ENCODE results near the gene FAAP20.

Gene FAAP20

DNA sequence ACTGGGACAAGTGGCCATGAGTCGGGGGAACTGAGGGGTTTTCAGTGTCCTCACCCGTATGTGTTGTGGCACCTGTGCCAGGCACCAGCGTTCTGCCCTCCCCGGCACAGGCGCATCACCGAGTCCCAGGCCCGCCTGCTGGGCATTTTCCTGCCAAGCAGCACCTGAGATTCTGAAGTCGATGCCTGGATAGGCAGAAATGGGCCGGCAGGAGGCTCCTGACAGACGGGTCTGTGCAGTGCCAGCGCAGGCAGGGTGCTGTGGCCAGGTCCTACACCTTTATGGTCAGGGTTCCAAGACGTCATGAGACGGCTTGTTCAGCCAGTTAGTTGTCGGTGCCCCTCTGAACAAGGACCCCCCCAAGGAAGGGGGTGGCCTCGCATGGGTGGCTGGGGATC lies 10.6 kb downstream of the FAAP20 start:
- no peak overlapping the region for H3K27ac ChIP-seq
- TF ChIP-seq, protein P1, sequence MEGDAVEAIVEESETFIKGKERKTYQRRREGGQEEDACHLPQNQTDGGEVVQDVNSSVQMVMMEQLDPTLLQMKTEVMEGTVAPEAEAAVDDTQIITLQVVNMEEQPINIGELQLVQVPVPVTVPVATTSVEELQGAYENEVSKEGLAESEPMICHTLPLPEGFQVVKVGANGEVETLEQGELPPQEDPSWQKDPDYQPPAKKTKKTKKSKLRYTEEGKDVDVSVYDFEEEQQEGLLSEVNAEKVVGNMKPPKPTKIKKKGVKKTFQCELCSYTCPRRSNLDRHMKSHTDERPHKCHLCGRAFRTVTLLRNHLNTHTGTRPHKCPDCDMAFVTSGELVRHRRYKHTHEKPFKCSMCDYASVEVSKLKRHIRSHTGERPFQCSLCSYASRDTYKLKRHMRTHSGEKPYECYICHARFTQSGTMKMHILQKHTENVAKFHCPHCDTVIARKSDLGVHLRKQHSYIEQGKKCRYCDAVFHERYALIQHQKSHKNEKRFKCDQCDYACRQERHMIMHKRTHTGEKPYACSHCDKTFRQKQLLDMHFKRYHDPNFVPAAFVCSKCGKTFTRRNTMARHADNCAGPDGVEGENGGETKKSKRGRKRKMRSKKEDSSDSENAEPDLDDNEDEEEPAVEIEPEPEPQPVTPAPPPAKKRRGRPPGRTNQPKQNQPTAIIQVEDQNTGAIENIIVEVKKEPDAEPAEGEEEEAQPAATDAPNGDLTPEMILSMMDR (conservative IDR thresholded peaks at IDR 0.05) = no peak

DNA sequence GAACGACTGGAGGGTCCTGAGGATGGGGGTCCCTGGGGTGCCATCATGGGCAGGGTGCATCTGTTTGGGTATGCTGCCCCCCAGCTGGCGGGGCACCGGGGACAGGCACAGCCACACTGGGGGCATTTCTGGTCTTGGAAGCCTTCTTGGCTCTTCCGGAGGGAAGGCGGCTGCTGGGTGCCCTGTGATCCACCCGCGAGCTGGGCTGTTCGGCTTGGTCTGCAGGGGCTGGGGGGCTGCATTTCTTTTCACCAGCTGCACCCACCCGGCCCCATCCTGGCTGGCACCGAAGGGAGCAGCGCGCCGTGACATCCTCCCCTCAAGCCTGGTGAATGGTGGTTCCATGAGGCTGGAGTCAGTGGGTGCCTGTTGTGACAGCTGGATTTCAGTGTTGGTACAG lies 12.2 kb downstream of the FAAP20 start:
- TF ChIP-seq, protein P1 (conservative IDR thresholded peaks at IDR 0.05) = no peak

DNA sequence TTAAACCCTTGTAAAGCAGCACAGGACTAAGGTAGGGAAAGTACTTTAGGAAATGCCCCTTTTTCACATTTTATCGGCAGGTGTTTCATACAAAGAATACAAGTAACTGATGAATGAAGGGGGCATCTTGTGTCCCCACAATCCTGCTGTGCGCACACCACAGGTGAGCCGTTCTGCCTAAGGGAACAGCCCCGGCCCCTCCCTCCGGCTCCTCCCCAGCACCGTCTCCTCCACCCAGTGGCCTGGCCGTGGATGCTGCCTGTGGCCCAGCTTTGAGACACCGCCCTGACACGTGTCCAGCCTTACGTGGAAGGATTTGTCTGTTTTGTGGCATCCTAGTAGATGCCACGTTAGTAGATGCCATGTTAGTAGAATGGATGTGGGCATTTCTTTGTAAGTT lies 12.8 kb downstream of the FAAP20 start:
- TF ChIP-seq, protein P1 (conservative IDR thresholded peaks at IDR 0.05) = no peak
- no peak overlapping the region for H3K27ac ChIP-seq

More for the DNA sequence above, 12.2 kb downstream of the FAAP20 start:
- no peak overlapping the region for H3K27ac ChIP-seq

DNA sequence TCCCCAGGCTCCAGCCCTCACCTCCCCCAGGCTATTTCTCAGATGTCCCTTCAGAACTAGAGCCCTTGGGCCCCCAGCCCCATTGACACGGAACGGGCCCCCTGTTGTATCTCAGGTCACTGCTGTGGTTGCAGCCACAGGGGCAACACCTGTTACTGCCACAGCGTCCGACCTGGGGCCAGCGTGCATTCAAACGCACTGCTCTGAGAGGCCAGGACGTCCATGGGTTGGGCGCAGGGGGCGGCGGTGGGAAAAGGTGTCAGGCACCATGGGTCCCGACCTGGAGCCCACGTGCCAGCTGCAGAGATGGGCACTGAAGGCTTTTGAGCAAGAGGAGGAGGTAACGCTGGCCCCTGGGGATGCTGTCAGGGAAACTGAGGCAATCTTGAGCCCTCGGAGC lies 13.3 kb downstream of the FAAP20 start:
- TF ChIP-seq, protein P1 (conservative IDR thresholded peaks at IDR 0.05) = no peak

DNA sequence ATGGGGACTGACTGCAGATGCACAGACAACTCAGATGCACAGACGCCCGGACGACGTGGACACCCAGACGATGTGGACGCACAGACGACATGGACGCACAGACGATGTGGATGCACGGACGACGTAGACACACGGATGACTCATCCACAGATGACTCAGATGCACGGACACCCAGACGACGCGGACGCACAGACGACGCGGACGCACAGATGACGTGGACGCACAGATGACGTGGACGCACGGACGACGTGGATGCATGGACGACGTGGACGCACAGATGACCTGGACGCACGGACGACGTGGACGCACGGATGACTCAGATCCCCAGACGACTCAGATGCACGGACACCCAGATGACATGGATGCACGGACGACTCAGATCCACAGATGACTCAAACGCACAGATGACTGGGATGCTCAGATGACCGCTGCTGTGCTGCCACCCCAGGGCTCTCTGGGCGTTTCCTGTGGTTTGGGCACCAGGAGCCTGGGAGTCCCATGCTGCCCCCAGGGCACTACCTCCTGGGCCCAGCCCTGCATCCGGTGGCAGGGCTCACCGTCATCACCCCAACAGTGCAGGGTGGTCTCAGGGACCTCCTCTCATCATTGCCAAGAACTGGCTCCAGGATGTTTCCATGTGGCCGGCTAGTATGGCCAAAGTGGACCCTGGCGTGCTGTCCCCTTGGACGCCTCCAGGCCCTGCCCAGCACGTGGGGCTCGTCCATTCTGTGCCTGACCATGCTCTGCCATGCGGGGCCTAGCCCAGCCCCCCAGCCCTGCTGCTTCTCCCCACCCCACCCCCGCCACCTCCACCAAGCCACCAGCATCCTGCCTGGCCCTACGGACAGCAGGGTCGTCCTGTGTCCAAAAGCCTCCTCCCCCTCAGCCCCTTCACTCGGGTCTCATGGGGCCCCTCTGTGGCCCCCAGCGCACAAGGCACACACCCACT lies 14.0 kb downstream of the FAAP20 start:
- TF ChIP-seq, protein P1 (conservative IDR thresholded peaks at IDR 0.05) = no peak
- no peak overlapping the region for H3K27ac ChIP-seq

More for the DNA sequence above, 13.3 kb downstream of the FAAP20 start:
- H3K27ac ChIP-seq = no peak overlapping the region

DNA sequence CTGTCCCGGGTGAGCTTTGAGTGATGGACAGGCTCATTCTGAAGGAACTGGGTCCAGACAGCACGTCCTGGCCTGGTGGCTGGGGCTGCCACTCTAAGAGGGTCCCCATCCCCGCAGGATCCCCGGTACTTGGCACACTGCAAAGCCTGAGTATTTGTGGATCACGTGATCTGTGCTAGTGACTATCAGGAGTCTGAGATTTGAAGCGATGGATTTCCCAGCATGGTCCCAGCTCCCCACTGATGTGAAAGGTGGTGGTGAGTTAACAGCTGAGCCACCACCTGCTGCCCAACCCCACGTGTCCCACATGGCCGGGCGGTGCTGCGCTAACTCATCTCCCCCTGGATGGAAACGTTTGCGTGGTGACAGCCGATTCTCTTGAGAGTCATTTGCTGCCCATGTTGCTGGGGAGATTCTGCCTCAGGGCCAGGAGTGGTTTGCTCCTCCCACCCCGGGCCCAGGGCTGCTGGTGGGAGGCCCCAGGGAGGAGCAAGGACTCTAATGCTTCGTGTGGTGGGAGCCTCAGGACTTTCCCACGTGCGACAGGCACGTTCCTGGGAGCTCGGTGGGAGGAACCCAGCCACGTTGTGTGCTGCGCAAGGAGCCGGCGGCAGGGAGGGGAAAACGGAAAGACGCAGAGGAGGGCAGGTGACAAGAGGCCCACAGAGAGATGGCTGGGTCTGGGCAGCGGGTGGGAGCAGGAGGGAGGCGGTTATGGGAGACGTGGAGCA lies 15.1 kb downstream of the FAAP20 start:
- TF ChIP-seq, protein P1 (conservative IDR thresholded peaks at IDR 0.05) = no peak
- H3K27ac ChIP-seq = no peak overlapping the region

DNA sequence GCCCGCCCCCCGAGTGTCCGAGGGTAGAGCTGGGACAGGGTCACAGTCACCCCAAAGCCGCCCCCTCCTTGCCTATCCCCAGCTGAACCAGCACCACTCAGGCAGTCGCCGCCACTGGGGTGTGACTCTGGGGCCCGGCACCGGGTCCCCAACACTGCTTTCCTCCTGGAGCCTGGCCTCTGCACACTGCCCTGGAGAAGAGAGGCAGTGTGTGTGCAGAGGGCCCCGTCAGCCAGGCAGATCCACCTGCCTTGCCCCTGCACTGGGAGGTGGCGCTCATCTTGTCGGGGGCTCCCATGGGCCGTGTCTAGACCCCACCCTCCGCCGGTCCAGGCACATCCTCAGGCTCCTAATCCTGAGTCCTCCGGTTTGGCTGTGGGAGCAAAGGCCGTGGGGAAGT lies 15.7 kb downstream of the FAAP20 start:
- no peak overlapping the region for H3K27ac ChIP-seq
- TF ChIP-seq, protein P1 (conservative IDR thresholded peaks at IDR 0.05) = no peak

All from VCaP (cell line).